A204.1 (cell line): ENCODE results near the gene VILL.

ENCODE experiments used
- FAIRE-seq: peaks from 2 replicates; lab custom pipeline; 2012; peaks lifted over from hg19 to GRCh38; lab: Jason Lieb, UNC

Gene VILL

DNA sequence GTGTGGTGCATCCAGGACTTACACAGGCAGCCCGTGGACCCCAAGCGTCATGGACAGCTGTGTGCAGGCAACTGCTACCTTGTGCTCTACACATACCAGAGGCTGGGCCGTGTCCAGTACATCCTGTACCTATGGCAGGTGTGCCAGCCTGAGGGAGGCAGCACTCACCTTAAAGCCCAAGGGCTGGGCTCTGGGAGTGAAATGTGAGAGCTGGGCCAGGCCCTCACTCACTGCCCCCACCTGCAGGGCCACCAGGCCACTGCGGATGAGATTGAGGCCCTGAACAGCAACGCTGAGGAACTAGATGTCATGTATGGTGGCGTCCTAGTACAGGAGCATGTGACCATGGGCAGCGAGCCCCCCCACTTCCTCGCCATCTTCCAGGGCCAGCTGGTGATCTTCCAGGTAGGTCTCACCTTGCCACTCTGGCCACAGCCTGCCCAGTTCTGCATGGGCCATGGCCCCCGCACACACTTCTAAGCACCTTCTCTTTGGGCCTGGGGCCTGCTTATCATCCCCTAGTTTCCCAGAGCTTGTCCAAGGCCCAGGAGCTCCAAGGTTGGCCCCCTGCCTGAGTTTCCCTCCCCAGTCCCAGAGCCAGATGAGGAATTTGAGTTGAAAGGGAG, 11.0 kb downstream of the VILL start:
- no peak for FAIRE-seq

DNA sequence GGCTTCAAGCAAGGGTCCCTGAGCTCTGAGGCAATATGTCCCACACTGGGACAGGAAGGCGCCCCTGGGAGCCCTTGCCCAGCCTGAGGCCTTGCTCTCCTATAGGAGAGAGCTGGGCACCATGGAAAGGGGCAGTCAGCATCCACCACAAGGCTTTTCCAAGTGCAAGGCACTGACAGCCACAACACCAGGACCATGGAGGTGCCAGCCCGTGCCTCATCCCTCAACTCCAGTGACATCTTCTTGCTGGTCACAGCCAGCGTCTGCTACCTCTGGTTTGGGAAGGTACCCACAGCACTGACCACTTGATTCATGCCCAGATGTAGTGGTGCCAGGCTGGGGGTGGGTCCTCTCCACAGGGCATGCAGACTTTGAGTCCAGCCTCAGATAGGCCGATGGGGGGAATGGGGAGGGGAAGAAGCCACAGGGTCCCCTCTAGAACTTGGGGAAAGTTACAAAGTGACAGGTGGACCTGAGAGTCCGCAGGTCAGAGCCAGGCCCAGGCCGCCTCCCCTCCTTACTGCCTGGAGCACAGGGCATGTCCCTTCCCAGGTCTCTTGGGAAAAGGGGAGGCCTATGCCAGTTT, 11.8 kb downstream of the VILL start:
- no peak for FAIRE-seq

GRCh38 chr3:38002940-38003339, 12.4 kb downstream of the VILL start:
- FAIRE-seq, result no peak

DNA sequence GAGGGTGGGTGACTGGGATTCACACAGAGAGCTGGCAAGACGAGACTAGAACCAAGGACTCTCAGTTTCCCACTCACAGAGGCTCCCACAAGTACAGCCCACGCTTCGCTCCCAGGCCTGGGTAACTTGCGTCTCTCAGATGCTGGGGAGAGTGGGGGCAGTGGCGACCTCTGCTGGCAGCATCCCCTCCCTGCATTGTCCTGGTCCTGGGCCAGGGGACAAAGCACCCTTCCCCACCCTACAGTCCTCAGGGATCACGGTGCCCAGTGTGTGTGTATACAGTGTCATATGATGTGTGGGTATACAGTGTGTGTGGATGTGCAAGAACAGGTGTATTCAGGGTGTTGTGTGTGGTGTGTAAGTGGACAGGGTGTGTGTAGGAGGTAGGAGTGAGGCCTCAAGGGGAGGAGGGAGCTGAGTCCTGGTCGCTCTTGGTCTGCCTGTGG, 12.8 kb downstream of the VILL start:
- FAIRE-seq, result no peak

DNA sequence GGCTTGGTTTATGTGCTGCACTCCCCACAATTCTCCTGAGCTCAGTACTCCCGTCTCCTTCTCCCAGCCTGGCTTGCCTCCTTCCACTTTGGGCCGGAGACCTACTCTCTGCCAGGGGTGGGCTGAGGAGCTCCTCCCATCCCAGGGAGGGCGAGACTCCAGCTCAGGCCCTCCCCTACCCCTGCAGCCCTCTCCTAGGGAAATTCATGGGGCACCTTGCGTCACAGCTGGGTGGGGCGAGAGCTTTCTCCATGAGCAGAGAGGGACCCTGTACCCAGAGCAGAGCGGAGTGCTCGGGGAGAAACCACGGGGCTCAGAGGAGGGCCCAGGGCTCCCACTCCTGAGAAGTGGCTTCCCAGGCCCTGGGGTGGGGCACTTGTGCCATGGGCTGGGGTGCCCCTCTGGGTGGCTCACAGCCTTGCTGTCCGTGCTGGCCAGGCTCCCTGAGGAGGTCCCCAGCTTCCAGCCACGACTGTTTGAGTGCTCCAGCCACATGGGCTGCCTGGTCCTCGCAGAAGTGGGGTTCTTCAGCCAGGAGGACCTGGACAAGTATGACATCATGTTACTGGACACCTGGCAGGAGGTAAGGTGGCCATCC, 13.3 kb downstream of the VILL start:
- no peak for FAIRE-seq

DNA sequence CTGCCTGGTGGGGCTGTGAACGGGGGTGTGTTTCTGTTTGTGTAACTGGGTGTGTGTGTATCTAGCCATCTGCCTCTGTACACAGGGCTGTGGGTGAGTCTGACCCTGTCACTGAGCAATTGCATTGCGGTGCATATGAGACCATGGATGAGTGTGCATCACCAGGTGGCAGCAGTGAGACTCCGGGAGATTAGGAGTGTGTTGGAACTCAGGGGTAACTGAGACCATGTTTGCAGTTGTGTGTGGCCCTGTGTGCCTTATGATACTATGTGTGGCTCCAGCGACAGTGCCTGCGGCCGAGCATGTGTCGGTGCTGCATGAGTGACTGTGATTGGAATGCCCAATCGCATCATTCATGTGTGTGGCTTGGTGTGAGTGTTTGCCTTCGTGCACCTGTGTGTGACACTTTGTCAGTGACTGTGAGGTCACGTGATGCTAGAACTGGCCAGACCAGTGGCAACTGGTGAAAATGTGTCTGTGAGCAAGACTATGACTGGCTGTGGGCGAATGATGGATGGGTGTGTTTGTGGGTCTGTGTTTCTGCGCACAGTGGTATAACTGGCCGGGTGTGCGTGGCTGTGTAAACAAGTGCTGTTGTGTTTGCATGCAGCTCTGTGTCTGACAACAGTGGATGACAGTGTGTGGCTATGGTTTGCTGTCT, 14.0 kb downstream of the VILL start:
- no peak for FAIRE-seq

GRCh38 chr3:38005076-38006020, 14.8 kb downstream of the VILL start:
- no peak for FAIRE-seq

DNA sequence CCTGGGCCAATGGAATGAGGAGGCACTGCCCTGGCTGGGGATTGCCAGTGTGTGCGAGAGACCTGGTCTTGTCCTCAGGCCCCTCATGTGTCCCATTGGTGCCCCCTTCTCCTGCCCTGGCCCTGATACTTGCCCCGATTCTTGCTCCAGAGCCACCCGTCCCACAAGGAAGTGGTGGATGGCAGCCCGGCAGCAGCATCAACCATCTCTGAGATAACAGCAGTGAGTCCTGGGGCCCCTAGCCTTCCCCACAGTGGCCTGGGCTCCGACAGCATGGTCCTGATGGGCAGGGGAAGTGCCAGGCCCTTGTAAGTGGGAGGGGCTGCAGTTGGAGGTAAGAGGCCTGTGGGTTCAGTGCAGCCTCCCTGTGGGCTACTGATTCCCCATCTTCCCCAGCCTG, 15.4 kb downstream of the VILL start:
- no peak for FAIRE-seq

DNA sequence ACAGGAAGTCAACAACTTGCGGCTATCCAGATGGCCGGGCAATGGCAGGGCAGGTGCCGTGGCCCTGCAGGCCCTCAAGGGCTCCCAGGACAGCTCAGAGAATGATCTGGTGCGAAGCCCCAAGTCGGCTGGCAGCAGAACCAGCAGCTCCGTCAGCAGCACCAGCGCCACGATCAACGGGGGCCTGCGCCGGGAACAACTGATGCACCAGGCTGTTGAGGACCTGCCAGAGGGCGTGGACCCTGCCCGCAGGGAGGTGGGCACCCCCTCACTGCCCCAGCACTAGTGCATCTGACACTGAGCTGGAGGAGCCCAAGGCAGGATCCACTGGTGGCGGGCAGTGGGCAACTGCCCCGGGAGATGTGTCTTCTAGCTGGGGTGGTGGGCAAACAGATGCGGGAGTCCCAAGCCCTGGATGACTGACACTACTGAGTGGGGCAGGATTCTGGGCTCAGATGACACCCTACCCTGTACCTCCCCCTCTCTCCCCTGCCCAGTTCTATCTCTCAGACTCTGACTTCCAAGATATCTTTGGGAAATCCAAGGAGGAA, 15.9 kb downstream of the VILL start:
- FAIRE-seq, result no peak

GRCh38 chr3:38007754-38008090, 17.1 kb downstream of the VILL start:
- FAIRE-seq, result no peak

DNA sequence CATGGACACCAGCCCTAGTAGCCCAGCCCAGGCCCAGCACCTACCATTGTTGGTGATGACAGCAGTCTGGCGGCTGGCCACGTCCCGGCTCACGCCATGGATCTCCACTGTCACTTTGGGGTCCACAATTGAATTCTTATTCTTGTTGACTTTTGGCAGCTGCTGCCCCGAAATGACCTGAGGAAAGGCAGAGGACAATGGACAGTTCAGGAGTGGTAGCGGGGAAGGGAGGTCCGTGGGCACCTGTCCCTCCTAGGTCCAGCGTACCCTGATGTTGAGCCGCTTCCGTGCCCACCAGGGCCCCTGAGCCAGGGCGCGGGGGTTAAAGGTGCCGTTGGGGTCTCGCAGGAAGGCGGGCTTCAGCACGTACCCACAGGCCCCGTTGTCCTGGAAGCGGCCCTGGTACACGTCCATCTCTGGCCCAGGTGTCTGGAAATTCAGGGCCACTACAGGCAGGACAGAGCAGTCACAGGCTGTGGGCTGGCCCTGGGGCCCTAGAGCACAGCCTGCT, 17.7 kb downstream of the VILL start:
- no peak for FAIRE-seq

GRCh38 chr3:38008971-38009580, 18.5 kb downstream of the VILL start:
- no peak for FAIRE-seq

GRCh38 chr3:38009807-38010591, 19.4 kb downstream of the VILL start:
- no peak for FAIRE-seq

DNA sequence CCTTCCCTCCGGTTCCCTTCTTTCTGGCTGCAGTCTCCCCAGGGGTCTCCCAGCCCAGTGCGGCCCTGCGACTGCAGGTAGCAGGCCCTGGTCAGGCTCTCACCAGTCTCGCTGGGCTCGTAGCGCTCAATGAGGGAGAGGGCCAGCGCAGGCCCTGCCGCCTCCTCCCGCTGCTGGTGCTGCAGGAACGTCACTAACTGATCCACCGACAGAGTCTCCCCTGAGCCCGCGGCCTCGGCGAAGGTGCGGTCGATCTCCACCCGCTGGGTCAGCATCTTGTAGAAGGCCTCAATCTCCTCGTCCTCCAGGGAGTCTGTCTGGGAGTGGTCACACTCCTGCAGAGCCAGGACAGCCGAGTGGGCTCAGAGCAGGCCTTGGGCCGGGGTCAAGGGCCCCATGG, 20.5 kb downstream of the VILL start:
- no peak for FAIRE-seq

DNA sequence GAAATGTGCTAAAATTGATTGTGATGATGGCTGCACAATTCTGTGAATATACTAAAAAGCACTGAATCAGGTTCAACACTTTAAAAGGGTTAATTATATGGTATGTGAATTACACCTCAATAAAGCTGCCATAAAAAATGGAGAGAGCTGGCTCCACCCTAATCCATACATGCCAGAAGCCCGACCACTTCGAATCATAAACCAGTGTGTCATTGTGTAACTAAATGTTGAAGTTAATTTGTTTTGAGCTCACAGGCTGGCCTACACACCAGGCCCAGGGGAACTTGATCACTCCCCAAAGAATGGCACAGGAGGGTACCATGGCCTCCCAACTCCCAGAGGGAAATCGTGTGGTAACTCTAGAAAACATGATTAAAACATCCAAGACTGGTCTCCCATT, 24.9 kb downstream of the VILL start:
- no peak for FAIRE-seq

DNA sequence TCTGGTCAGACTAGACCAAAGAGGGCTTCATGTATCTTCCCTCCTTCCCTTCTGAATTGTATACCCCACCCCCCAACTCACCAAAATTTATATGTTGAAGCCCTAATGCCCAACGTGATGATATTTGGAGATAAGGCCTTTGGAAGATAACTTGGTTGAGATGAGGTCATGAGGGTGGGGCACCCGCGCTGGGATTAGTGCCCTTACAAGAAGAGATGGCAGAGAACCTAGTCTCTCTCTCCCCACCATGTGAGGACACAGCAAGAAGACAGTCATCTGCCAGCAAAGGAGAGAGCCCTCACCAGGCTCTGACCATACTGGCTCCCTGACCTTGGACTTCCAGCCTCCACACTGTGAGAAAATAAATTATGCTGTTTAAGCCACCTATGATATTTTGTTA, 25.4 kb downstream of the VILL start:
- no peak for FAIRE-seq

- FAIRE-seq, result no peak
Observed at GRCh38 chr3:38016410-38016809, 25.8 kb downstream of the VILL start.

DNA sequence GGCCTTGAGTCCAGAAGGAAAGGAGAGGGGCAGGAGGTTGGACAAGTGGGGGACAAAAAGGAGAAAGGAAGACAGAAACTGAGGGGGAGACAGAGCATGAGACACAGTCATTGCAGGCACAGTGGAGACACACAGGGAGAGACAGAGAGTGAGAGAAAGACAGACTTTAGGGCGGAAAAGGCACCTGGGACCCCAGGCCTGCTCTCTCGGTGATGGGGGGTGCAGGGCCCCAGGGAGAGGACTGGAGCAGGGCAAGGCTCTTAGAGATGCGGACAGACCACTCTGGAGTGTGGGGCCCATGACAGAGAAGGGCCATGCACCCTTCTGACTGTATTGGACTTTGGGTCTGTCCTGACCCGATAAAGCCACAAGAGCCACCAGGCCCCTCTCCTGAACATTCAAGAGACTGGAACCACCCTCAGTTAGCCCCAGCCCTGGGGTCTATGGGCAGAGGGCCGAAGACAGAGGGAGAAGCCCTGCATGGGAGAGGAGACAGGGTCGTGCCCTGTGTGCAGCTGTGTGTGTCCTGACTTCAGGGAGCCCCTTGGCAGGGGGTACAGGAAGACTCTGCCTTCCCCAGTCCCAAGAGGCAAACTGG, 26.4 kb downstream of the VILL start:
- FAIRE-seq, result no peak

DNA sequence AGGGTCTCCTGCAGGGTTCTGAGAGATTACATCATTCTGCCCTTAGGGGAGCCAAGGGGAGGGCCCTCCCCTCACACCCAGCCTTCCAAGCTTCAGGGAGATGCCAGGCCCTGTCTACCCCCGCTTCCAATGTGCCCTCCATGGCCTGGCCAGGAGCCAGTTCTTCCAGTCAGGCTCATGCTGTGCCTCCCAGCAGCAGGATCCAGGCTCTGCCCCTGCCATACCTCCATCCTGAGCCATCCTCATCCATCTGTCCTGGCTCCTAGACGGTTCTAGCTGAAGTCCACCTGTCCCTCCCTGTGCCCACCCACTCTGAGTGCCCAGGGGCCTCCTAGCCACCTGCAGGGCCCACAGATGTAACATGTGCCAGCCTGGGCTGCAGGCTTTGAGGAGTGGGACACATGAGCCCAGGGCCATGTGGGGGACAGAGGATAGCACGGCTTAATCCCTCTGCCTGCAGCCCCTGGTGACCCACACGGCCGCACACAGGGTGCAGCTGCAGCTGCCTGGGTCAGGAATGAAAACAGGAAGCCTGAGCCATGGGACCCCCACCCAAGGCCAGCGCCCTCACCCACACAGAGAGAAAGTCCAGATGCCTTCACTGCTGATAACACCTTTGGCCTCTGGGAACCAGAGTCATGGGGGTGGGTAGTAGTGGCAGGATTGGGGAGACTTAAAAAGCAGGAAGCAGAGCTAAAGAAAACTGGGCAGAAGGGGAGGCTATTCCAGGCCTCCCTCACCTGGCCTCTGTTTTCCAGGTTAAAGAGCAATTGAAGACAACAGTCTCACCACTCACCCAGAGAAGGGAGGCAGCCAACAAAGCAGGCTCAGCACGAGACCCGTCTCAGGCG, 27.1 kb downstream of the VILL start:
- FAIRE-seq, result no peak
